GM19025 (cell line): ENCODE results near the gene ZNF236.
"Not testable (repeated sequence)": the region's sequence is repeated elsewhere in the genome, so short reads cannot be mapped to it uniquely, and the experiment has no call there.

Experiments
- ATAC-seq: cut with Tn5 transposase; IDR thresholded peaks from one replicate; pipeline ENCODE4 v1.9.1; 2021; ENCODE audit warnings: mild to moderate bottlenecking, low read depth, moderate library complexity; ENCODE audit not compliant: unreplicated experiment

ZNF236 gene

DNA sequence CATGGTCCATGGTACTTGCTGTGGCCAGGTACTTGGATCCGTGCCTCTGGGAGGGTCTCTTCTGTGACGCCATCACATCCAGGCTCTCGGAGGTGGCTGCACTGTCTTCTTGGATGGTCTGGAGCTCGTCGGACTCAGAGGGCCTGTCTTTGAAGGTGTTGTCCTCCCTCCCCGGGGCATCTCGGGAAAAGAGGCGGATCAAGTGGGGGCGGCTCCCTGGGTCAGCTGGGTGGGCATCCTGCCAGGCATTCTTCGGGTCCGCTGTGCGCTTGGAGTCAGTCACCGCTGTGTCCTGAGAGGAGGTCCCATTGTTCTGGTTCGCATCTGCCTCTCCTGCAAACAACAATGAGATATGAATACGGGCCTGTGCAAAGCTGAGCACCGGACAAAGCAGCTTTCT, 194.6 kb downstream of the ZNF236 start:
- ATAC-seq, result no peak

DNA sequence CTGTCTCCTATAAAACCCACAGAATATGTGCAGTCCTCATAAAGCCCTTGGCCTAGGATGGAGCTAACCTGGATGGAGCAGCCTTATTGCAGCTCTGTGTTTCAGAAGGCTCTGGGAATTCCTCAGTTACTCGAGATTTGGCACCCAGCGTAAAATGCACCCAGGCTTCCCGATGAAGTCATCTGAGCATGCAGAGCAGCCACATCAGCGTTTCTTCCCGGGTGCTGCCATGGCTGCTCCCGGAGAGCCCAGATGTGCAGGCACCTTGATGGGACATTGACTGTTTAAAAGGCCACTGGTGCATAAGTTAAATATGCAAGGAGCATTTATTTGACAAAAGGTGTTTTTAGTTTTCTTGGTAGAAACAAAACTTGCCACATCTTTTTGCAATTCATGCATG, 195.0 kb downstream of the ZNF236 start:
- no peak for ATAC-seq

DNA sequence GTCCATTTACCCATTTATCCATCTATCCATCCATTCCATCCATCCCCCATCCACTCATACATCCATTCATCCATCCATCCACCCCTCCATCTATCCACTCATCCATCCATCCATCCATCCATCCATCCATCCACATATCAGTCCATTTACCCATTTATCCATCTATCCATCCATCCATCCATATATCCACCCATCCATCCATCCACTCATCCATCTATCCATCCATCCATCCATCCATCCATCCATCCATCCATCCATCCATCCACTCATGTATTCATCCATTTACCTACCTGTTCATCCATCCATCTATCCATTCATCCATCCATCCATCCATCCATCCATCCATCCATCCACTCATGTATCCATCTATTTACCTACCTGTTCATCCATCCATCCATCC, 196.3 kb downstream of the ZNF236 start:
- ATAC-seq, result not testable (repeated sequence)

DNA sequence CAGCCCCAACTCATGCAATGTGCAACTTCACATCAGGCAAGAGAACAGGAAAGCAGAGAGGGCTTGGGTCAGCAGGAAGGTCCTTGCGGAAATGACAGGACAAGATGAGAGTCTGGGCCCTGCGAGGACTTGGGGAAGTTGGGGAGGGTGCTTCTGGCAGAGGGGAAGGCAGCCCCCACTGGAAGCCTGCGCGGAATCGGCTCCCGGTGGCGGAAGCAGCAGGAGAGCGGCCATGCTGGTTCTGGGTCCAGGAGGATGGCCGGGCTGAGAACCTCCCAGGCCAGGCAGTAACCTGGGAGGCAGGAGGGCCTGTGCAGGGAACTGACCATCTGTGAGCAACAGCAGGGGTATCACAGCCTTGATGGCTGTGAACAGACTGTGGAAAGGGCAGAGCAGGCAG, 197.3 kb downstream of the ZNF236 start:
- no peak for ATAC-seq
